ENCODE data around the gene BBX.

BBX gene

GRCh38 chr3:107600780-107601179 lies 78.0 kb downstream of the BBX start:
- Histone ChIP-seq H4K8ac (ENCODE audit: low read depth, low read length) (peak overlapping the region; percentile 28), H3K23ac (ENCODE audit: low read length) (no peak overlapping the region), H4K5ac (ENCODE audit: low read length) (no peak overlapping the region), H3K79me1 (ENCODE audit: low read length) (peaks cover 2% of the 10 kb centered on the region), H3K79me2 (ENCODE audit: control insufficient read depth, insufficient read depth, low read length) (peaks cover 2% of the 10 kb centered on the region), H3K4ac (ENCODE audit: low read depth, low read length) (no peak overlapping the region), H2BK15ac (replicated peaks; ENCODE audit: low read depth) (no peak overlapping the region), H3K36me3 (ENCODE audit: control insufficient read depth, insufficient read depth, low read length) (no peaks in the 10 kb centered on the region), H2BK120ac (ENCODE audit: low read depth, low read length) (no peak overlapping the region), H3K18ac (ENCODE audit: low read length) (no peak overlapping the region), H3K56ac (ENCODE audit: low read length) (no peak overlapping the region), H3K4me3 (ENCODE audit: low read length) (no peak overlapping the region), H2AK5ac (ENCODE audit: low read length) (no peak overlapping the region), H3K27me3 (ENCODE audit: insufficient read depth, low read length, poor library complexity) (no peaks in the 10 kb centered on the region), H2BK5ac (ENCODE audit: low read length) (no peak overlapping the region), H3K4me2 (ENCODE audit: low read length) (no peak overlapping the region), H3K9ac (ENCODE audit: low read length) (no peak overlapping the region), H3K4me1 (ENCODE audit: control insufficient read depth, low read depth, low read length) (peaks cover 8% of the 10 kb centered on the region), H3K27ac (ENCODE audit: low read depth, low read length) (no peak overlapping the region)
- no CpG with 5 or more reads among the region's 1 CpG for WGBS (ENCODE audit: extremely low coverage, insufficient coverage, low lambda C conversion rate)
- no peak for DNase-seq

DNA sequence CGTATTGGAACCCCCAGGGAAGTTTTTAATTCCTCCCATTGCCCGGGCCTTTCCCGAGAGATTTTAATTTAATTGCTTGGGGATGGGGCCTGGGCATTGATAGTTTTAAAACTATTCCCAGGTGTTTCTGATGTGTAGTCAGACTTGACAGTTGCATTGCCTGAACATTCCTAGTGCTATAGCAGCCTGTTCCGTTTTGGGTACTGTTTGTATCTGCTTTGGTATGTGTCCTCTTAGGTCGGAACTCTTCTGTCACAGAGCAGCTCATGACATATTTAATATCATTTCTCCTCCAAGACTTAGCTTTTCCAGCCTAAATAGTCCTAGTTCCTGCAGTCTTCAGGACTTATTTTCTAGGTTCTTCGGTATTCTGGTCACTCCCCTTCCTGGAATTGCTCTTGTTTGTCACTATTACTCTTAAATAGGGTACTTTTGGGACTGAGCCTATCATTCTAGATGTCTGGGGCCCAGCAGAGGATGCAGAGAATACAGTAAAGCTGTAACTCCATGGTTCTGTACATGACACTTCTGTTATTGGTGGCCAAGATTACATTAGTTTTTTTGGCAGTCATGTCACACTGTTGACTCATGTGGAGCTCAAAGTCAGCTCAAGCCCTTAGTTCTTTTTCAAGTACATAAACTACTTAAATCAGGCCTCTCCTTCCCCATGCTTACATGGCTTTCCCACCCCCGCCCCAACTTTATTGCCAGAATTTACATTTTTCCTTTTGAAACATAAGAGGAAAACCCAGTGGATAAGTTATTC lies 81.5 kb downstream of the BBX start:
- peaks cover 6% of the 10 kb centered on the region for H3K79me1 ChIP-seq (ENCODE audit: low read length)
- H3K18ac ChIP-seq (ENCODE audit: low read length), result no peak overlapping the region
- H3K4me1 ChIP-seq (ENCODE audit: control insufficient read depth, low read depth, low read length), result peaks cover 3% of the 10 kb centered on the region
- H2BK5ac ChIP-seq (ENCODE audit: low read length), result no peak overlapping the region
- H3K4me3 ChIP-seq (ENCODE audit: low read length), result no peak overlapping the region
- H3K79me2 ChIP-seq (ENCODE audit: control insufficient read depth, insufficient read depth, low read length), result peaks cover 2% of the 10 kb centered on the region
- H2AK5ac ChIP-seq (ENCODE audit: low read length), result no peak overlapping the region
- H3K23ac ChIP-seq (ENCODE audit: low read length), result no peak overlapping the region
- no CpG with 5 or more reads among the region's 7 CpGs for WGBS (ENCODE audit: extremely low coverage, insufficient coverage, low lambda C conversion rate)
- no peaks in the 10 kb centered on the region for H3K36me3 ChIP-seq (ENCODE audit: control insufficient read depth, insufficient read depth, low read length)
- no peak overlapping the region for H4K5ac ChIP-seq (ENCODE audit: low read length)
- DNase-seq, result no peak
- H3K56ac ChIP-seq (ENCODE audit: low read length), result no peak overlapping the region
- no peak overlapping the region for H4K8ac ChIP-seq (ENCODE audit: low read depth, low read length)
- no peak overlapping the region for H2BK15ac ChIP-seq (replicated peaks; ENCODE audit: low read depth)
- H3K4me2 ChIP-seq (ENCODE audit: low read length), result no peak overlapping the region
- no peaks in the 10 kb centered on the region for H3K27me3 ChIP-seq (ENCODE audit: insufficient read depth, low read length, poor library complexity)
- H3K27ac ChIP-seq (ENCODE audit: low read depth, low read length), result no peak overlapping the region
- H3K4ac ChIP-seq (ENCODE audit: low read depth, low read length), result no peak overlapping the region
- H3K9ac ChIP-seq (ENCODE audit: low read length), result no peak overlapping the region
- H2BK120ac ChIP-seq (ENCODE audit: low read depth, low read length), result no peak overlapping the region

DNA sequence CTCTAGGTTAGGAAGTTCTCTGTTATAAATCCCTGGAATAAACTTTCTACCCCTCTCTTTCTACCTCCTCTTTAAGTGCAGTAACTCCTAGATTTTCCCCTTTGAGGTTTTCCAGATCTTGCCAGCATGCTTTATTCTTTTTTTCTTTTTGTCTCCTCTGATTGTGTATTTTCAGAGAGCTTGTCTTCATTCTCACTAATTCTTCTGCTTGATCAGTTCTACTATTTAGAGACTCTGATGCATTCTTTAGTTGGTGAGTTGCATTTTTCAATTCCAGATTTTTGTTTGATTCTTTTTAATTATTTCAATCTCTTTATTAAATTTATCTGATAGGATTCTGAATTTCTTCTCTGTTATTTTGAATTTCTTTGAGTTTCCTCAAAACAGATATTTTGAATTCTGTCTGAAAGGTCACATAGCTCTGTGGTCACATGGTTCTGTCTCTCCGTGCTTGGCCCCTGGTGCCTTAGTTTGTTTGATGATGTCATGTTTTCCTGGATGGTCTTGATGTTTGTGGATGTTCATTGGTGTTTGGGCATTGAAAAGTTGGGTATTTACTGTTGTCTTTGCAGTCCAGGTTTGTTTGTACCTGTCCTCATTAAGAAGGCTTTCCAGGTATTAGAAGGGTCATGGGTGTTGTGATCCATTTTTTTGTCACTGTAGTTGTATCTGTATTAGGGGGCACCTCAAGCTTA lies 89.2 kb downstream of the BBX start:
- H3K27ac ChIP-seq (ENCODE audit: low read depth, low read length), result no peak overlapping the region
- H3K27me3 ChIP-seq (ENCODE audit: insufficient read depth, low read length, poor library complexity), result no peaks in the 10 kb centered on the region
- H2AK5ac ChIP-seq (ENCODE audit: low read length), result no peak overlapping the region
- H3K4me3 ChIP-seq (ENCODE audit: low read length), result no peak overlapping the region
- peaks cover 2% of the 10 kb centered on the region for H3K79me2 ChIP-seq (ENCODE audit: control insufficient read depth, insufficient read depth, low read length)
- H3K23ac ChIP-seq (ENCODE audit: low read length), result no peak overlapping the region
- H3K4me2 ChIP-seq (ENCODE audit: low read length), result no peak overlapping the region
- H3K18ac ChIP-seq (ENCODE audit: low read length), result no peak overlapping the region
- no peak overlapping the region for H2BK120ac ChIP-seq (ENCODE audit: low read depth, low read length)
- H4K5ac ChIP-seq (ENCODE audit: low read length), result no peak overlapping the region
- no peak overlapping the region for H3K9ac ChIP-seq (ENCODE audit: low read length)
- peaks cover 6% of the 10 kb centered on the region for H3K79me1 ChIP-seq (ENCODE audit: low read length)
- H3K56ac ChIP-seq (ENCODE audit: low read length), result no peak overlapping the region
- H3K4ac ChIP-seq (ENCODE audit: low read depth, low read length), result no peak overlapping the region
- H2BK5ac ChIP-seq (ENCODE audit: low read length), result no peak overlapping the region
- no peak overlapping the region for H4K8ac ChIP-seq (ENCODE audit: low read depth, low read length)
- H3K36me3 ChIP-seq (ENCODE audit: control insufficient read depth, insufficient read depth, low read length), result no peaks in the 10 kb centered on the region
- no CpG with 5 or more reads among the region's 1 CpG for WGBS (ENCODE audit: extremely low coverage, insufficient coverage, low lambda C conversion rate)
- no peak overlapping the region for H2BK15ac ChIP-seq (replicated peaks; ENCODE audit: low read depth)
- H3K4me1 ChIP-seq (ENCODE audit: control insufficient read depth, low read depth, low read length), result no peaks in the 10 kb centered on the region
- DNase-seq, result no peak

GRCh38 chr3:107612664-107613084 lies 89.9 kb downstream of the BBX start:
- Histone ChIP-seq H3K4me1 (ENCODE audit: control insufficient read depth, low read depth, low read length) (no peaks in the 10 kb centered on the region), H3K79me1 (ENCODE audit: low read length) (peaks cover 4% of the 10 kb centered on the region), H3K9ac (ENCODE audit: low read length) (no peak overlapping the region), H3K79me2 (ENCODE audit: control insufficient read depth, insufficient read depth, low read length) (peaks cover 2% of the 10 kb centered on the region), H2BK15ac (replicated peaks; ENCODE audit: low read depth) (no peak overlapping the region), H3K4ac (ENCODE audit: low read depth, low read length) (no peak overlapping the region), H3K4me2 (ENCODE audit: low read length) (no peak overlapping the region), H3K27ac (ENCODE audit: low read depth, low read length) (no peak overlapping the region), H3K4me3 (ENCODE audit: low read length) (no peak overlapping the region), H2BK120ac (ENCODE audit: low read depth, low read length) (no peak overlapping the region), H3K23ac (ENCODE audit: low read length) (no peak overlapping the region), H4K8ac (ENCODE audit: low read depth, low read length) (no peak overlapping the region), H3K18ac (ENCODE audit: low read length) (no peak overlapping the region), H3K56ac (ENCODE audit: low read length) (no peak overlapping the region), H3K36me3 (ENCODE audit: control insufficient read depth, insufficient read depth, low read length) (no peaks in the 10 kb centered on the region), H2BK5ac (ENCODE audit: low read length) (no peak overlapping the region), H4K5ac (ENCODE audit: low read length) (no peak overlapping the region), H3K27me3 (ENCODE audit: insufficient read depth, low read length, poor library complexity) (no peaks in the 10 kb centered on the region), H2AK5ac (ENCODE audit: low read length) (no peak overlapping the region)
- no peak for DNase-seq
- WGBS (ENCODE audit: extremely low coverage, insufficient coverage, low lambda C conversion rate), result no CpG with 5 or more reads among the region's 2 CpGs

GRCh38 chr3:107619549-107619948 lies 96.8 kb downstream of the BBX start:
- DNase-seq, result no peak
- Histone ChIP-seq H3K18ac (ENCODE audit: low read length) (no peak overlapping the region), H4K5ac (ENCODE audit: low read length) (no peak overlapping the region), H3K4me3 (ENCODE audit: low read length) (no peak overlapping the region), H3K56ac (ENCODE audit: low read length) (no peak overlapping the region), H2BK15ac (replicated peaks; ENCODE audit: low read depth) (no peak overlapping the region), H2AK5ac (ENCODE audit: low read length) (no peak overlapping the region), H2BK5ac (ENCODE audit: low read length) (no peak overlapping the region), H3K9ac (ENCODE audit: low read length) (no peak overlapping the region), H2BK120ac (ENCODE audit: low read depth, low read length) (no peak overlapping the region), H3K27ac (ENCODE audit: low read depth, low read length) (no peak overlapping the region), H3K23ac (ENCODE audit: low read length) (no peak overlapping the region), H3K79me1 (ENCODE audit: low read length) (peaks cover 9% of the 10 kb centered on the region), H3K4ac (ENCODE audit: low read depth, low read length) (no peak overlapping the region), H3K36me3 (ENCODE audit: control insufficient read depth, insufficient read depth, low read length) (no peaks in the 10 kb centered on the region), H3K4me2 (ENCODE audit: low read length) (no peak overlapping the region), H3K79me2 (ENCODE audit: control insufficient read depth, insufficient read depth, low read length) (peaks cover 10% of the 10 kb centered on the region), H3K27me3 (ENCODE audit: insufficient read depth, low read length, poor library complexity) (no peaks in the 10 kb centered on the region), H3K4me1 (ENCODE audit: control insufficient read depth, low read depth, low read length) (peaks cover 4% of the 10 kb centered on the region), H4K8ac (ENCODE audit: low read depth, low read length) (no peak overlapping the region)
- WGBS (ENCODE audit: extremely low coverage, insufficient coverage, low lambda C conversion rate), result no CpG with 5 or more reads among the region's 2 CpGs
